HepG2 (cell line): ENCODE measurements around the gene BEGAIN. TPM values are rescaled to one million over a fixed set of nuclear protein-coding genes. Genes with fewer than 3 reads are reported as not detected.

Experiments
- ATAC-seq: fragments of 200-7000 bp; cut with Tn5 transposase; 3 replicates; pipeline ENCODE4 v1.9.1; 2020; ENCODE audit warnings: mild to moderate bottlenecking, moderate library complexity
- BruUV-seq: library from RNA; stranded (reverse); fragments of 400-500 nt; replicated peaks from 2 replicates; lab custom pipeline; 2021; lab: Mats Ljungman, UMichigan
- CTCF ChIA-PET: fragments of 300-600 bp; formaldehyde crosslinking; extraction: SDS; loops from one replicate; lab custom pipeline; 2021; ENCODE audit warnings: low total read pairs, inconsistent platforms, low intra/inter-chr PET ratio; lab: Yijun Ruan, JAX
- POLR2A ChIA-PET: fragments of 350-600 bp; sonication (Branson Sonifier 250); formaldehyde crosslinking; loops from one replicate; lab custom pipeline; 2020; ENCODE audit warnings: antibody characterized with exemption, inconsistent platforms; lab: Yijun Ruan, JAX
- DNase-seq: peaks from one replicate; pipeline ENCODE4 v3.0.0-alpha.2; 2015; ENCODE audit warnings: low spot score
- FAIRE-seq: peaks from 3 replicates; lab custom pipeline; 2011; peaks lifted over from hg19 to GRCh38; lab: Jason Lieb, UNC
- H2AFZ ChIP-seq: one replicate; pipeline ENCODE4 v1.6.1; 2011; ENCODE audit warnings: low read length, inconsistent platforms
- H3K27ac ChIP-seq: fragments of 300-600 bp; 3 replicates; pipeline ENCODE4 v1.8.0; 2011; ENCODE audit warnings: mixed run types, mild to moderate bottlenecking, mixed read lengths, low read length, inconsistent platforms; ENCODE audit not compliant: insufficient read depth; ENCODE audit errors: extremely low read length
- H3K27me3 ChIP-seq, 2 experiments: fragments of 200-600 bp in 1 of 2; 2 replicates in 1 of 2; 3 replicates in 1 of 2; pipeline versions ENCODE4 v1.6.0 to v1.8.0; 2011; ENCODE audit warnings: low read length in 2 of 2, mild to moderate bottlenecking in 2 of 2, moderate library complexity in 2 of 2, inconsistent platforms in 1 of 2; ENCODE audit not compliant: insufficient read depth in 2 of 2, control insufficient read depth in 1 of 2
- H3K36me3 ChIP-seq, 2 experiments: fragments of 200-600 bp in 1 of 2; replicated peaks in 1 of 2; 2 replicates in 1 of 2; 3 replicates in 1 of 2; pipeline versions ENCODE4 v1.5.1 to v1.8.0; 2011; ENCODE audit warnings: low read length in 2 of 2, inconsistent platforms in 1 of 2; ENCODE audit not compliant: insufficient read depth in 2 of 2, control insufficient read depth in 1 of 2
- H3K4me1 ChIP-seq: 2 replicates; pipeline ENCODE4 v1.5.1; 2012; ENCODE audit warnings: low read length, inconsistent platforms; ENCODE audit not compliant: insufficient read depth
- H3K4me2 ChIP-seq: 2 replicates; pipeline ENCODE4 v1.6.0; 2011; ENCODE audit warnings: low read depth, low read length, inconsistent platforms
- H3K4me3 ChIP-seq, 3 experiments: fragments of 200-600 bp in 1 of 3; sonication (generic), shearing (Covaris generic) in 1 of 3; replicated peaks in 1 of 3; 2 replicates each; pipeline ENCODE4 v1.5.1; 2011 to 2016; ENCODE audit warnings: low read length in 3 of 3, inconsistent platforms in 2 of 3, low read depth in 2 of 3, mild to moderate bottlenecking in 2 of 3, control low read depth in 1 of 3, mixed read lengths in 1 of 3; ENCODE audit not compliant: insufficient read depth in 1 of 3
- H3K79me2 ChIP-seq: one replicate; pipeline ENCODE4 v1.6.1; 2011; ENCODE audit warnings: low read length, inconsistent platforms; ENCODE audit not compliant: insufficient read depth
- H3K9ac ChIP-seq: 2 replicates; pipeline ENCODE4 v1.6.0; 2011; ENCODE audit warnings: mild to moderate bottlenecking, low read depth, low read length, inconsistent platforms; ENCODE audit not compliant: insufficient read depth
- H3K9me3 ChIP-seq: 2 replicates; pipeline ENCODE4 v1.5.1; 2012; ENCODE audit warnings: mild to moderate bottlenecking, low read length
- H4K20me1 ChIP-seq: 2 replicates; pipeline ENCODE4 v1.6.0; 2011; ENCODE audit warnings: inconsistent platforms, mild to moderate bottlenecking, low read length, moderate library complexity; ENCODE audit not compliant: insufficient read depth
- ARID2 ChIP-seq: sonication (generic); formaldehyde crosslinking; IDR thresholded peaks from 2 replicates; pipeline ENCODE4 v1.8.1; 2022; ENCODE audit warnings: mild to moderate bottlenecking, missing genetic modification reagents, borderline replicate concordance
- DBP ChIP-seq: sonication (generic); formaldehyde crosslinking; IDR thresholded peaks from 2 replicates; pipeline ENCODE4 v1.4.0; 2020; ENCODE audit warnings: missing genetic modification reagents; ENCODE audit errors: not compliant biosample characterization
- JARID2 ChIP-seq: sonication (generic); formaldehyde crosslinking; IDR thresholded peaks from 2 replicates; pipeline ENCODE4 v1.8.1; 2023; ENCODE audit warnings: missing genetic modification reagents, inconsistent platforms; ENCODE audit not compliant: insufficient replicate concordance
- NFE2L2 ChIP-seq: fragments of 150-350 bp; IDR thresholded peaks from 2 replicates; pipeline ENCODE4 v1.6.1; 2014; ENCODE audit warnings: low read length
- PAF1 ChIP-seq: IDR thresholded peaks from 2 replicates; pipeline ENCODE4 v1.6.1; 2016; ENCODE audit warnings: missing genetic modification reagents, missing compliant biosample characterization
- TBX3 ChIP-seq: fragments of 450-650 bp; IDR thresholded peaks from 2 replicates; pipeline ENCODE4 v1.6.1; 2017; ENCODE audit warnings: antibody characterized with exemption, mild to moderate bottlenecking, inconsistent platforms, borderline replicate concordance
- UBTF ChIP-seq: sonication (generic); formaldehyde crosslinking; IDR thresholded peaks from 2 replicates; pipeline ENCODE4 v1.4.0; 2020; ENCODE audit warnings: mild to moderate bottlenecking, missing genetic modification reagents
- ZBTB7A ChIP-seq: sonication (generic); formaldehyde crosslinking; IDR thresholded peaks from 2 replicates; pipeline ENCODE4 v1.8.0; 2022; ENCODE audit warnings: mild to moderate bottlenecking, missing genetic modification reagents
- ZFP36L1 ChIP-seq: sonication (generic); formaldehyde crosslinking; IDR thresholded peaks from 2 replicates; pipeline ENCODE4 v1.8.0; 2022; ENCODE audit warnings: mild to moderate bottlenecking, missing genetic modification reagents, moderate library complexity
- ZNF432 ChIP-seq: sonication (generic); formaldehyde crosslinking; IDR thresholded peaks from 2 replicates; pipeline ENCODE4 v1.5.0; 2020; ENCODE audit warnings: missing genetic modification reagents, mild to moderate bottlenecking, borderline replicate concordance
- ZNF546 ChIP-seq: sonication (generic); formaldehyde crosslinking; conservative IDR thresholded peaks from 2 replicates; pipeline ENCODE4 v1.8.1; 2023; ENCODE audit warnings: mild to moderate bottlenecking, missing genetic modification reagents
- ZNF720 ChIP-seq: sonication (generic); formaldehyde crosslinking; IDR thresholded peaks from 2 replicates; pipeline ENCODE4 v1.4.0; 2020; ENCODE audit warnings: missing genetic modification reagents
- ZNF788 ChIP-seq: sonication (generic); formaldehyde crosslinking; IDR thresholded peaks from 2 replicates; pipeline ENCODE4 v1.5.0; 2020; ENCODE audit warnings: mild to moderate bottlenecking, missing genetic modification reagents, borderline replicate concordance
- WGBS: methylation state at CpG from one replicate; pipeline ENCODE4 v1.1.6; 2017; ENCODE audit warnings: low lambda C conversion rate; 5-methylcytosine and 5-hydroxymethylcytosine counted together
- in situ Hi-C: cut with HindIII; loops from 2 replicates; pipeline ENCODE4 v1.10.0; 2017; ENCODE audit warnings: low pct_unique_long_range_greater_than_20kb; ENCODE audit not compliant: extremely low pct_ligation_motif_present
- intact Hi-C: fragments of 100-400 bp; cut with micrococcal nuclease; formaldehyde crosslinking; loops from one replicate; pipeline ENCODE4 v1.10.0; 2022; ENCODE audit not compliant: unreplicated experiment
- polyA plus RNA-seq, 8 experiments: library from polyadenylated mRNA; depleted of rRNA in 3 of 8; stranded (reverse) in 7 of 8; unstranded in 1 of 8; fragments of >200 nt; fragmentation: Illumina TruSeq in 4 of 8; extraction: Trizol in 4 of 8; gene quantifications; 2 replicates each; pipeline versions ENCODE4 v1.2.1 to v1.2.3, GENCODE V29; 2011 to 2016; ENCODE audit warnings: low read depth in 4 of 8, missing spikeins in 1 of 8, mixed read lengths in 1 of 8; ENCODE audit not compliant: insufficient read depth in 1 of 8
- total RNA-seq, 5 experiments: library from RNA; depleted of rRNA; stranded (reverse); fragments of >200 nt; fragmentation: Illumina TruSeq; extraction: Trizol; gene quantifications; 2 replicates each; pipeline ENCODE4 v1.2.3, GENCODE V29; 2016; ENCODE audit warnings: low read depth in 1 of 5
- TF ChIP-seq, protein P1 (sequence below): sonication (generic); formaldehyde crosslinking; IDR thresholded peaks from 2 replicates; pipeline ENCODE4 v1.4.0; 2020; ENCODE audit warnings: missing genetic modification reagents
- TF ChIP-seq, protein P2 (sequence below): IDR thresholded peaks from 2 replicates; pipeline ENCODE4 v1.6.1; 2012; ENCODE audit warnings: inconsistent platforms
- TF ChIP-seq, protein P3 (sequence below): sonication (generic); formaldehyde crosslinking; IDR thresholded peaks from 2 replicates; pipeline ENCODE4 v1.5.0; 2020; ENCODE audit warnings: missing genetic modification reagents

The BEGAIN gene
- total and polyA plus RNA-seq, 2 of the 13 experiments (the other 11 are each of a cell fraction or from before 2014, with no cell fraction given), result not detected

- TF ChIP-seq PAF1 (CRISPR knock-in tag), result no peak
Observed at GRCh38 chr14:100582496-100583165, 4.6 kb downstream of the BEGAIN start (continued).

- no peak for FAIRE-seq
- 38% methylated on average over 18 of the region's 28 CpGs for WGBS
- Histone ChIP-seq H3K79me2 (no peaks in the 10 kb centered on the region), H3K4me2 (no peak overlapping the region), H4K20me1 (peaks cover 3% of the 10 kb centered on the region; the same call in 1 of the 2 replicates), H3K4me3 (no peak overlapping the region), H3K9ac (no peak overlapping the region), H3K4me1 (no peaks in the 10 kb centered on the region), H3K36me3 (no peaks in the 10 kb centered on the region), H2AFZ (no peak overlapping the region), H3K27me3 (peaks cover 11 to 62% of the 10 kb centered on the region in 2 experiments; a peak in 4 of 5 replicates), H3K9me3 (no peaks in the 10 kb centered on the region), H3K27ac (no peak overlapping the region)
- in situ Hi-C loops (no loop called here), intact Hi-C loops (no loop called here)
- POLR2A ChIA-PET, result no interaction called here
- no TSS peak for BruUV-seq
- ATAC-seq, result no peak
- CTCF ChIA-PET, result no interaction called here
- no peak for DNase-seq
- TF ChIP-seq ZFP36L1 (CRISPR knock-in tag) (no peak), ZNF720 (CRISPR knock-in tag) (no peak), DBP (CRISPR knock-in tag) (no peak), ZNF546 (CRISPR knock-in tag) (no peak), JARID2 (CRISPR knock-in tag) (no peak), NFE2L2 (no peak), ZBTB7A (CRISPR knock-in tag) (no peak), ARID2 (no peak), ZNF432 (no peak), TBX3 (no peak), ZNF788 (CRISPR knock-in tag) (no peak), UBTF (CRISPR knock-in tag) (no peak)
- TF ChIP-seq, protein P1, sequence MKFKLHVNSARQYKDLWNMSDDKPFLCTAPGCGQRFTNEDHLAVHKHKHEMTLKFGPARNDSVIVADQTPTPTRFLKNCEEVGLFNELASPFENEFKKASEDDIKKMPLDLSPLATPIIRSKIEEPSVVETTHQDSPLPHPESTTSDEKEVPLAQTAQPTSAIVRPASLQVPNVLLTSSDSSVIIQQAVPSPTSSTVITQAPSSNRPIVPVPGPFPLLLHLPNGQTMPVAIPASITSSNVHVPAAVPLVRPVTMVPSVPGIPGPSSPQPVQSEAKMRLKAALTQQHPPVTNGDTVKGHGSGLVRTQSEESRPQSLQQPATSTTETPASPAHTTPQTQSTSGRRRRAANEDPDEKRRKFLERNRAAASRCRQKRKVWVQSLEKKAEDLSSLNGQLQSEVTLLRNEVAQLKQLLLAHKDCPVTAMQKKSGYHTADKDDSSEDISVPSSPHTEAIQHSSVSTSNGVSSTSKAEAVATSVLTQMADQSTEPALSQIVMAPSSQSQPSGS (CRISPR knock-in tag), result no peak
- TF ChIP-seq, protein P2, sequence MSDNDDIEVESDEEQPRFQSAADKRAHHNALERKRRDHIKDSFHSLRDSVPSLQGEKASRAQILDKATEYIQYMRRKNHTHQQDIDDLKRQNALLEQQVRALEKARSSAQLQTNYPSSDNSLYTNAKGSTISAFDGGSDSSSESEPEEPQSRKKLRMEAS, result no peak
- TF ChIP-seq, protein P3, sequence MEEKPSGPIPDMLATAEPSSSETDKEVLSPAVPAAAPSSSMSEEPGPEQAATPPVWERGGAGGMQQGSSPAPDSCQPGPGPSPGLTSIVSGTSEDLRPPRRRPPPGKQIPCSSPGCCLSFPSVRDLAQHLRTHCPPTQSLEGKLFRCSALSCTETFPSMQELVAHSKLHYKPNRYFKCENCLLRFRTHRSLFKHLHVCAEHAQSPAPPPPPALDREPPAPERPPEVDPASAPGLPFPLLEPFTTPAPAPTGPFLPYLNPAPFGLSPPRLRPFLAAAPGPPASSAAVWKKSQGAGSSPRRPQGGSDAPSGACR (CRISPR knock-in tag), result no peak
Observed at GRCh38 chr14:100581228-100582145, 5.7 kb downstream of the BEGAIN start.
